ENCODE data around the gene SIAH1.
"Not testable (repeated sequence)": the region's sequence is repeated elsewhere in the genome, so short reads cannot be mapped to it uniquely, and the experiment has no call there.

The SIAH1 gene

GRCh38 chr16:48385253-48386150 lies at the start of gene SIAH1:
Gene SIAH1, minus strand, starts transcription at chr16:48385413. Its CDS starts 22,985 bp downstream, at chr16:48362428.
- no peak for DNase-seq

- no peak for DNase-seq
Measured at GRCh38 chr16:48434653-48435317, 49.6 kb upstream of the SIAH1 start.

- DNase-seq = no peak
Measured at GRCh38 chr16:48433850-48434530, 48.8 kb upstream of the SIAH1 start.

- no peak for DNase-seq
Measured at GRCh38 chr16:48433116-48433849, 48.1 kb upstream of the SIAH1 start.

- no peak for DNase-seq
Measured at GRCh38 chr16:48432136-48432535, 46.9 kb upstream of the SIAH1 start.

GRCh38 chr16:48430890-48431289 lies 45.7 kb upstream of the SIAH1 start:
- DNase-seq = no peak

- no peak for DNase-seq
Measured at GRCh38 chr16:48426244-48427141, 41.3 kb upstream of the SIAH1 start.

- DNase-seq = no peak
Measured at GRCh38 chr16:48422537-48422936, 37.3 kb upstream of the SIAH1 start.

GRCh38 chr16:48421741-48422140 lies 36.5 kb upstream of the SIAH1 start:
- DNase-seq = no peak

GRCh38 chr16:48420437-48420836 lies 35.2 kb upstream of the SIAH1 start:
- no peak for DNase-seq

GRCh38 chr16:48416617-48417016 lies 31.4 kb upstream of the SIAH1 start:
- DNase-seq = not testable (repeated sequence)

- no peak for DNase-seq
Measured at GRCh38 chr16:48413272-48413671, 28.1 kb upstream of the SIAH1 start.

GRCh38 chr16:48409839-48410632 lies 24.8 kb upstream of the SIAH1 start:
- no peak for DNase-seq

GRCh38 chr16:48408688-48409087 lies 23.5 kb upstream of the SIAH1 start:
- DNase-seq = no peak

GRCh38 chr16:48405907-48406306 lies 20.7 kb upstream of the SIAH1 start:
- no peak for DNase-seq

GRCh38 chr16:48405153-48405552 lies 19.9 kb upstream of the SIAH1 start:
- DNase-seq = no peak

- DNase-seq = not testable (repeated sequence)
Measured at GRCh38 chr16:48402547-48402946, 17.3 kb upstream of the SIAH1 start.

GRCh38 chr16:48395375-48395774 lies 10.2 kb upstream of the SIAH1 start:
- no peak for DNase-seq

- DNase-seq = no peak
Measured at GRCh38 chr16:48394355-48394703, 9.1 kb upstream of the SIAH1 start.

- no peak for DNase-seq
Measured at GRCh38 chr16:48393485-48394354, 8.5 kb upstream of the SIAH1 start.
